SKM-1 (cell line): Measurements from ENCODE around the gene AMN.
"Not testable (repeated sequence)": the region's sequence is repeated elsewhere in the genome, so short reads cannot be mapped to it uniquely, and the experiment has no call there.

Source experiments
- DNase-seq: peaks from one replicate; lab custom pipeline; 2025; ENCODE audit not compliant: unreplicated experiment; lab: John Stamatoyannopoulos, UW

Gene AMN

DNA sequence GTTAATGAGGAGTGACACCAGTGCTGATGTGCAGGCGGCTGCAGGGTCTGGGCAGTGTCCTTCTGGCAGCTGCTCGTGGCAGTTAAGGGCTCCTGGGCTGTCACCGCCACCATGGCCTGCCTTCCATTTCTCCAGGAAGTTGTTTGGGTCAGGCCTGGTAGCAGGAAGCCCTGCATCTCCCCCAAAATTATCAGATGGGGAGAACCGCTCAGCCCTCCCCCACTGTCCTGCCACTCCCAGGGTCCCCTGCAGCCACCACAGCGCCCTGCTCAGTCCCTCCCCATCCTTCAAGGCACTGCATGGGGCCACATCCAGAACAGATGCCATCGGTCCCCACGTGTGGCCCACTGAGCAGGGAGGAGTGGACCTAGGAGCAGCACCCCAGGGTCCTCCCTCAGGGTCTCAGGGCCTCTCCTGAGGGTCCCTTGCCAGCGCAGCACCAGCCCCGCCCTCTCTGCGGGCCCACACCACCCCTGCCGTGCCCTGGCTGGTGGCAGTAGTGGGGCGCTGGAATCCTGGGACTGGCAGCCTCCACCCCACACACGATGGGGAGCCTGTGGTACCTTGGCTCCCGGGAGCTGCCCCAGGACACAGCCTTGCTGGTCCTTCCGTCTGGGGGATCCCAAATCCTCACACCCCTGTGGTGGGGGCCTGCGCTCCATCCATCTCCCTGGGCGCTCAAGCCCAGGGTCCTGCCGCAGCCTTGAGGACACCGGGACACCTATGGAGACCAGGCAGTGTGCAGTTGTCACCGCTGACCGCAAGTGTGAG is 10.3 kb upstream of the AMN start:
- DNase-seq: no peak

- DNase-seq: no peak
These were observed 8.9 kb upstream of the AMN start for GRCh38 chr14:102913341-102914211.

- DNase-seq: no peak
These were observed 7.8 kb upstream of the AMN start for GRCh38 chr14:102914474-102915291.

- no peak for DNase-seq
These were observed 7.0 kb upstream of the AMN start for GRCh38 chr14:102915292-102916110.

DNA sequence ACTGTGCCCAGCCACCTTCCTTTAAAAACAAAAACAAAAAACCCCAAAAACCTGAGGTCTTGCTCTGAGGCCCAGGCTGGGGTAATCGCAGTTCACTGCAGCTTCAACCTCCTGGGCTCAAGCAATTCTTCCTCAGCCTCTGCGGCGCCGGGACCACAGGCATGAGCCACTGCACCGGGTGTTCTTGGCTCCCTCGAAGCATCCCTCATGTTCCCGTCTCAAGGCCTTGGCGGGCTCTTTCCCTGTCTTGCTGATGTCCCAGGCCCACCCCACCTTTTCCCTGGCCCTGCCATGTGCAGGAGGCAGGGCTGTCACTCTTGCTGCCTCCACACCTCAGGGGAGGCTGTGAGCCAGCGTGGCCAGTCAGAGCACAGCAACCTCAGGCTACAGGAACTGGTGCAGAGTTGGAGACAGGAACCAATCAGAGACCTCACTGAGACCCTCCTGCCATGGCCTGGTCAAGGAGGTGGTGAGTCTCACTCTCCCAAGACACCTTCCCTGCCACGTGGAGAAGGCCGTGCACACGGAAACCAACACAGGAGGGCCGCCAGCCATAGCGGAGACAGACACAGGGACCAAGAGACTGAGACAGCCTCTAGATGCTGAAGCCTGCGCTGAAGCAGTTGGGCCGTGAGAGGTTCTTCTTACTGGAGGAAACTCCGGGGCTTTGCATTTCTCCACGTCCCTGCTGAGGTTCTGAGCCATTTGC is 6.0 kb upstream of the AMN start:
- DNase-seq: no peak

DNA sequence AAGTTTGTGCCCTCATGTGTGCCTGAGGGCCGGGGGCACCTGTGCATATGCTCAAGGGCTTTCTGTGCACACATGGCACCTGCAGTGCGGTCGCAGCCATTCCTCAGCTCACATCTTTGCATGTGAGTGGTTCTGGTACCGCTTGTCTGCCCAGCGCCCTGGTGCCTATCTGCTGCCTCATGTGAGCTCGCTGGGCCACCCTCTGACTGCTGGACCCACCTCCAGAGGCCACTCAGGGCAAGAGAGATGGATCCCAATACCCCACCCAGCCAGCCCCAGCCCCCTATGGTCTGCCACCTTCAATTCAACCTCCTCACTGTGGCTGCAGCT is 5.4 kb upstream of the AMN start:
- no peak for DNase-seq

DNA sequence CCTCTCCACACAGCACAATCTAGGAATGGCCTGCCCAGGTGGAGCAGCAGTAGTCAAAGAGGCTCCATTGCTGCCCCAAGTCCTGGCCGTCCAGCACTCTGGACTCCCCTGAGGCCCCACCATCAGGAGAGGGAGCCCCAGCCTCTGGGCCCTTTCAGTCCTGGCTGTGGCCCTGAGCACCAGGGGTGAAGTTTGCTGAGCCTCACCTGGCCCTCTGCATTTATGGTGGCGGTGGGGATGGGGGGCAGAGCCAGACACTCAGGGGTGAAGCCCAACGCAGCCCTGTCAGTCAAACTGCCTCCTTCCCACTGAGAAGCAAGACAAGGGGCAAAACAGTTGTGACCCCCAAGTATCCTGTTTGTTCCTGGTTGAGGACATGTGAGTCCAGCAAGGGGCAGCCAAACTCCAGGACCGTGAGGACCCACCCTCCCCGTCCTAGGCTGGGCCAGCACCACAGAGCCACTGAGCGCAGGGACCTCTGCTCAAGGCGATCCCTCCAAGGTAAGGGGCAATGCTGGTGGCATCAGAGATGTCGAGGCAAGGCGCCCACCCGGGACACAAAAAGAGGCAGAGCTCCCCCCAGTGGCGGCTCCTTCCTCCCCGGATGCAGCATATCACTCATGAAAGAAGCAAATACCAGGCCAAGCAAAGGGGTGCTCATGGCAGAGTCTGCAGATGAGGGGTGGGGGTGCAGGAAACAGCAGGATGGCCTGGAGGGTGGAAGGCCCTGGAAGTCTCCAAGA is 4.8 kb upstream of the AMN start:
- DNase-seq: no peak

- DNase-seq: no peak
These were observed 4.0 kb upstream of the AMN start for GRCh38 chr14:102918438-102918837.

GRCh38 chr14:102920273-102920997 is 2.0 kb upstream of the AMN start:
- DNase-seq: no peak

DNA sequence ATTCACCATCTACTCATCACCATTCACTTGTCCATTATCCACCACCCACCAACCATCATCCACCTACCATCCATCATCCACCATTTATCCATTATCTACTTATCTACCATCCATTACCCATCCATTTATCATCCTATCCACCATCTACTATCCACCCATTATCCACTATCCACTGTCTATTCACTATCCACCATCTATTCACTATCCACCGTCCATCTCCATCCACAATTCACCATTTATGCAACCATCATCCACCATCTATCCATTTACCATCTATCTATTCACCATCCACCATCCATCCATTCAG is 1.5 kb upstream of the AMN start:
- DNase-seq: no peak

DNA sequence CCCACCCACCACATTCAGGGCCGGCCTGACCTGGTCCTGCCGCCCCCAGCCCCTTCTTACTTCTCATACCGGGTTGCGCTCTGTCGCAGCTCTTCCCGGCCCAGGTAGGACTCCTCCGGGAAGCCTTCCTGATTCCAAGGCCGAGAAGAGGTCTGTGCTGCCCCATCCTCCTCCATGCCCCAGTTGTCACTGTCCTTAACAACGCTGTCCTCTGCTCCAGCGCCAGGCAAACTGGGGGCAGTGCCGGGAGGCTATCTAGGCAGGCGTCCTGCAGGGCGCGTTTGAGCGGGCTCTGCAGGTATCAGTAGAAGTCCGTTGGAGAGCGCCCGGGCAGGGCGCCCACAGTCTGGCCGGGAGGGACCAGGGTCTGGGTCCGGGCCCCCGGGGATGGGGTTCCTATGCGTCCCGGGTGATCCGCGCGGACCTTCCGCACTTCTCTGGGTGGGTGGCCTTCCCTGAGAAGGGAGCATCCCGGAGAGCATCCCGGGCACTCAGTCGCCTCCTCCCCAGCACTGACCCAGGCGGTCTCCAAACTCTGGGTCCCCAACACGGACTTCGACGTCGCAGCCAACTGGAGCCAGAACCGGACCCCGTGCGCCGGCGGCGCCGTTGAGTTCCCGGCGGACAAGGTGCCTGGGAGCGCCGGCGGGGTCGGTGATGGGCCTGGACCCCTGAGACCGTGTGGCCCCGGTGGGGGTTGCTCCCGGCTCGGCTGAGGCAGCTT is 900 bp downstream of the AMN start:
- no peak for DNase-seq

DNA sequence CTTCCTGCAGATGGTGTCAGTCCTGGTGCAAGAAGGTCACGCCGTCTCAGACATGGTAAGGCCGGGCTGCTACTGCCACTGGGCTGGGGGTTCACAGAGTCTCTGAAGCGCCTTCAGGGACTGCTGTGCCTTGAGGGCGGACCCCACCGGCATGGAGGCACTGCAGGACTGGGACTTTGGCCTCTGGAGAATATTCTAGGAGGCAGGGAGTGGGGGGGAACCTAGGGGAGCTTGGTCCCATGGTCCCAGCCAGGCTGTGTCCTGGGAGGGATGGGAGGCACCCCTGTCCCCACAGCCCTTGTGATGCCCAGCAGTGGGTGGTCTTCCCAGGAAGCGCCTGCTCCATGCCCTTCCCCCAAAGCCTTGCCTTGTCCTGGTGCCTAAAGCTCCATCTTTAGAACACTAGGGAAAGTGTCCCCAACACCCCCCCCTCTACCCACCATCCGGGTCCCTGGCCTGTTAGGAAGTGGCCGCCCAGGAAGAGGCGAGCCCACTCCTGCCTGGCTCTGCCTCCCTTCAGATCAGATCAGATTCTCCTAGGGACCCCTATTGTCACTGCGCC is 1.5 kb downstream of the AMN start:
- no peak for DNase-seq

GRCh38 chr14:102924632-102925588 is 2.4 kb downstream of the AMN start:
- DNase-seq: no peak

DNA sequence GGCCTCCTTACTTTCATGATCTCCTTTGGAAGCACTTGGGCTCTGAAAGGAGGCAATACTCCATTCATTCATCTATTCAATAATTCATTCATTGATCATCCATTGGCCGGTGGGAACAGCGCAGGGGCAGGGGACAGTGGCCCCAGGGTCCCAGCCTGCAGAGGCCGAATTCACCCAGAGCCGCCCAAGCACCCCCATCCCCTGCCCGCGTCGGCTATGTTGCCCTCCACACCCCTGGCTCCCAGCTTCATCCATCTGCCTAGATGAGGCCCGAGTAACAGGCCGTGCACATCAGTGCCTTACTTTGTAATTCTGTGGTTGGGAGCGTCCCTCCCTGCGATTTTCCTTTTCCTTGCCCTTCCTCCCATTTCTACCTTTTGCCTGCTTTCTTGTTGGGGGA is 3.2 kb downstream of the AMN start:
- DNase-seq: no peak

GRCh38 chr14:102926104-102926503 is 3.6 kb downstream of the AMN start:
- DNase-seq: no peak

DNA sequence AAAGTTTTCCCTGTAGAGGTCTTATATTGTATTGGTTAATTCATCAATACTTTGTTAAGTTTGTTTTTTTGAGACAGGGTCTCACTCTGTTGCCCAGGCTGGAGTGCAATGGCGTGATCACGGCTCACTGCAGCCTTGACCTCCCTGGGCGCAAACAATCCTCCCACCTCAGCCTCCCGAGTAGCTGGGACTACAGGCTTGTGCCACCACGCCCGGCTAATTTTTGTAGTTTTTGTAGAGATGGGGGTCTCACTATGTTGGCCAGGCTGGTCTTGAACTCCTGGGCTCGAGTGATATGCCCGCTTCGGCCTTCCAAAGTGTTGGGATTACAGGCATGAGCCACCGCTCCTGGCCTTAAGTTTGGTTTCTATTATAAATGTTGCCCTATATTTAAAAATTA is 4.4 kb downstream of the AMN start:
- not testable (repeated sequence) for DNase-seq

DNA sequence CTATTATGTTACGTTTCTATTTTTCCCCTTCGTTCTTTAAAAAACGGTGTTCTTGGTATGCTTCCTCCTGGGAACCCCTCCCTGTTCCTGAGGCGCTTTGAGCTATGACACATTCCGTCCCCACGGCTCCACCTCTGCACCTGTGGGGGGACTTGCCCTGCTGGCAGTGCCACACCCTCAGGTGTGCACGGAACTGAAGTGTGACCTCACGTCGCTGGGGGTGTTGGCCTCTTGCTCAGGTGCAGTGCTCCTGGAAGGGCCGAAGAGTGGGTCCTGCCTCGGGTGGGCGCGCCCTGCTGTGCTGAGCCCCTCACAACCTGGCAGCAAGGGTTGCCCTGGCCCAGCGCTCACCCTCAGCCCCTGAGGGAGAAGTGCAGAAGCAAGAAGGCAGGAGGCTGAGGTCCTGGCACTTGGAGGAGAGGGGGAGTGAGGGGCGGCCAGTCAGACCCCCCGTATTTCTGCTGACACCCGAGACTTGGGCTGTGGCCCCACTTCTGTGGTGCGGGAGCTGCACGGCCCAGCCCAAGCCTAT is 4.9 kb downstream of the AMN start:
- DNase-seq: no peak
